GM19035 (cell line): Measurements from ENCODE around the gene RASGRF1.
"Not testable (repeated sequence)": the region's sequence is repeated elsewhere in the genome, so short reads cannot be mapped to it uniquely, and the experiment has no call there.

Experiments used
- ATAC-seq: cut with Tn5 transposase; IDR thresholded peaks from one replicate; pipeline ENCODE4 v1.9.1; 2021; ENCODE audit not compliant: unreplicated experiment

The RASGRF1 gene

GRCh38 chr15:79009379-79009778 lies 81.2 kb downstream of the RASGRF1 start:
- no peak for ATAC-seq

GRCh38 chr15:79008659-79009058 lies 81.9 kb downstream of the RASGRF1 start:
- ATAC-seq: no peak

DNA sequence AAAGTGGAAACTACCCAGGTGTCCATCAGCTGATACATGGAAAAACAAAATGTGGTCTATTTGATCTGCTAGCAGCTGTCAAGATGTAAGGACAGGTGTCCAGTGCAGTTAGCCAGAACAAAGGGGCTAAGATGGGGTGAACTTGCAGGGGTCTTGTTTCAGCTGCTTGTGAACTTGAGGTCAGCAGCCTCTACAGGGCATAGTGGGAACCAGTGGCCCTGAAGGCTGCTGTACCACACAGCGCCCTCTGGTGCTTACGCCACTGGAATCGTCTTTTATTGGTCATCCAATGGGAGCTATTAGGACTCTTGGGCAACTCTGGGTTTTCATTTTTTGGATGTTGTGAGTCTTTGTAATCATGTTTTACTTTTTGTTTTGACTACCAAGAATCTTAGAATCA lies 83.5 kb downstream of the RASGRF1 start:
- no peak for ATAC-seq

DNA sequence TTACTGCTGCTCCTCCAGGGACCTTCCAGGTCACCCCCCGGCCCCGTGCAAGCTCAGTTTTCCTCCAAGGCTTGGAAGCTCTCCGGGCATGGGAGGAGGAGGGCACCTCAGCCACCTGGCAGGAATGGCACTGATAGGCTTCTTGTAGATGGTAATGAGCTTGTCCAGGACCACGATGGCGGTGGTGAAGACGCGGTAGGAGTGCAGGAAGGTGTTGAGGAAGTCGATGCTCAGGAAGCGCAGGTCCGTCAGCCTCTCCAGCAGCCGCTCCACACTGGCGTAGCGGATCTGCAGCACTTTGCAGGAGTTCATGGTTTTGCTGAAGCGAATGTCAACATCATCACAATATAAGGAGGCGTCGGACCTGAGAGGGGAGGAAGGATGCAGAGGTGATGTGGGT lies 84.5 kb downstream of the RASGRF1 start:
- ATAC-seq: no peak

DNA sequence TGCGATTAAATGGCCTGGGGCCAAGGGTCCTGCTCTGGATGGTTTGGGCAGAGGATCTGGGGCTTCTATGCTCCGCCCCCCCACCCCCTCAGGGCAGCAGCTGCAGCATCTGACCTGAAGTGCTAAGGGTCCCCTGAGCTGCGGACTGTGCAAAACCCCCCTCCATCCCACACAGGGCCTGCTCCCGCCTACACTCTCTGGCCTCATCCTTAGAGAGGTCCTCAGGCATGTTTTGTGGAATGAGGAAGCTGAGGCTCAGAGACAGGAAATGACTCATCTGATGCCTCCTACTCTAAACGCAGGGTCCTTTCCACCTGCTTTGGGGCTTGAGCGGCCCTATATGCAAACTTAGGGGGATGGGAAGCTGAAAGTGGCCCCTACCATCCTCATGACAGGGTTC lies 86.2 kb downstream of the RASGRF1 start:
- peak; percentile 81 for ATAC-seq

DNA sequence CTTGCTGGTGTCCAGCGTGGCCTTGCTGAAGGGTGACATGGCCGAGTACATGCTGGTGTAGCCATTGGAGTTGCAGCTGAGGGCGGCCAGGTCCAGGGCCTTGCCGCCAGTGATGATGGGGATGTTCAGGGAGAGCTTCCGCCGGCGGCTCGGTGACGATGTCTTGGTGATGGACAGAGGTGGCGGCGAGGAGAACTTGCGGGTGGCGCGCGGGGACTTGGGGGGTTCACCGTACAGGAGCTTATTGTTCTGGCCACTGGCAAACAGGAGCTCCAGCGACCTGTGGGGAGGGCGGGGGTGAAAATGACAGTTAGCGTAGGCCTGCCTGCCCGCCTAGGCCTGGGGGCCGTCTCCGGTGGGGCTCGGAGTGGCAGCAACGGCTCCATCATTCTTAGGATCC lies 86.7 kb downstream of the RASGRF1 start:
- ATAC-seq: no peak

DNA sequence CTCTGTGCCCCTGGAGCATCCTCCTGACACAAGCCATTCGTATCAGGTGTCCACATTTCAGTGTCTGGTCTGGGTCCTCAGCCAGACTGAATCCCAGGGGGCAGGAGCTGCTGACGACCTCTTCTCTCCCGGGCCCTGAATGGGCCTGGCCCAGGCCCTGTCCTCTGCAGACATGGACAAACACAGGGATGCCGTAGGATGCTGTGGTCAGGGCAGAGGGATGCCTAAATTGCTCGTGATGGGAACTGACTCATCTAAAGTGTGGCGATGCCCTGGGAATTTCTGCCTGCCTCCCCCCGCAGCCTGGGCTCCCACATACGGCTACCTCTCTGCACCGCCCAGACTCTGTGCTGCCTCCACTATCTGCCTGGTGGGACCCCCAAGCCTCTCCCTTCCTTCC lies 87.3 kb downstream of the RASGRF1 start:
- ATAC-seq: no peak

DNA sequence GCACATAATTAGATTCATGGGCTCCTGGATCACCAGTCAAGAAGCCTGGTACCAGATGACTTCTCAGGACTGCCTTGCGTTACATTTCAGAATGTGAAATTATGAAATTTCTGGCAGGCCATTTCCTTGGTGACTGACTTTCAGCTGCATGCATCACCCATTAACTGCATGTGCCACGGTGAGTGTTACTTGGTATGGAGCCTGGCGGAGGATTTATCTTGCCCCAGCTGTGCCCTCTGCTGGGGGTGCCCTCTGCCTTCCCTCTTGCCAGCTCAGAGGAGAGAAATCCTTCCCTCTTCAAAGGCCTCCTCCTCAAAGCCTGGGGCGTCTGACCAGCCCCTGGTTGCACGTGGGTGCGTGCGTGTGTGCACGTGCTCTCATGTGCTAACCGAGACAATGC lies 88.0 kb downstream of the RASGRF1 start:
- no peak for ATAC-seq

DNA sequence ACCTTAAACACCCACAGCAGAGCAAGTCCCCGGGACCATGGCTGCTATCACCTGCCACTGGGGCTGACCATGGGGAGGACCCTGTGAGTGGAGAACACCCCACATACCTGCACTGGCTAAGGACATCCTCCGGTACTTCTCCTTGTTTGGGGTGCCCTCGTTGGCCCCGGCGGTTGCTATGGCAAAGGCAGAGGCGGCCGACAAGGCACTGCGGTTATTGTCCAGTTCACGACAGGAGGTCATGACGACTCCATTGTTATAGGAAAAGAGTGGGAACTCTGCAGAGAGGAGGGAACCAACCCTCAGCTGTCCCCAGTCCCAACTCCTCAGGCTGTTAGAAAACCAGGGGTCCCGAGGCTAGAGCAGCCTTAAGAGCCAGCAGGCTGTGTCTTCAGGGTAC lies 90.9 kb downstream of the RASGRF1 start:
- ATAC-seq: no peak

- no peak for ATAC-seq
These were observed 92.1 kb downstream of the RASGRF1 start for GRCh38 chr15:78998526-78998925.

DNA sequence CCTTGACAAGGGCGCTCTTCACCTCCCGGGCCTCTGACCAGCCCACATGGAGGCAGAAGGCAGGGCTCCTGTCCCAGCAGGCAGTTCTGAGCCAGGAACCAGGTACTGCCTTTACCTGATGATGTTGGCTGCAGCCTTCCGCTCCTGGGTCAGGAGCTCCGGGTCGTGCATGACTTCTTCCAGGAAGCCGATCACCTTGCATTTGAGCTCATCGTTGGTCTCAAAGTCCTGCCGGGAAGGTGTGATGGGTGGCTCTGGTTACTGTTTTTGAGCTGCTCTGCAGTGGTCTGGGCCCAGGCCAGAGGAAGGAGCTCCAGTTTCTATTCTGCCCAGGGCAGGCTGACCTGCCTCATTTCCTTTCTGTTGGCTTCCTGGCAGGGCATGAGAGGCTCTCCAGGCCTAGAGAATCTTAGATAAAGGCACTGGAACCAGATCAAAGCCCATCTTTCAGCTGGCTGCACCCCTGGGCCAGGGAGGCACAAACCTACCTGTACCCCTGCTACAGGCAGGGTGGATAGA lies 92.5 kb downstream of the RASGRF1 start:
- no peak for ATAC-seq

DNA sequence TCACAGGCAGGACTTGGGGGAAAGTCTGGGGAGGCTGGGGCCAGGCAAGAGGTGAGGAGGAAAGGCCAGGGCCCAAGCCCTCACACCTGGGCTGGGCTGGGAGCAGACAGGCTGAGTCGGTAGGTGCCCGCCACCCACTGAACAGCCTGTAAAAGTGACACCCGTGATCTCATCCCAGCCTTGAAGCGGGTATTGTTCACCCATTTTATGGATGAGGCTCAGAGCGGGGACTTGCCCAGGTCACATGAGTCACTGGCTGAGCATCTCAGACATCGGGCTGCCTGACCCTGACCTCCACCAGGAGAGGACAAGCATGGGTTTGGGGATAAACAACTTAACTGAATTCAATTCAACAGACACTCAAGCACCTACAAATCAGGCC lies 93.7 kb downstream of the RASGRF1 start:
- ATAC-seq: no peak

- ATAC-seq: no peak
These were observed 94.4 kb downstream of the RASGRF1 start for GRCh38 chr15:78995921-78996893.

GRCh38 chr15:78995161-78995560 lies 95.4 kb downstream of the RASGRF1 start:
- not testable (repeated sequence) for ATAC-seq

GRCh38 chr15:78993931-78994530 lies 96.5 kb downstream of the RASGRF1 start:
- ATAC-seq: no peak

GRCh38 chr15:78993257-78993930 lies 97.2 kb downstream of the RASGRF1 start:
- no peak for ATAC-seq

DNA sequence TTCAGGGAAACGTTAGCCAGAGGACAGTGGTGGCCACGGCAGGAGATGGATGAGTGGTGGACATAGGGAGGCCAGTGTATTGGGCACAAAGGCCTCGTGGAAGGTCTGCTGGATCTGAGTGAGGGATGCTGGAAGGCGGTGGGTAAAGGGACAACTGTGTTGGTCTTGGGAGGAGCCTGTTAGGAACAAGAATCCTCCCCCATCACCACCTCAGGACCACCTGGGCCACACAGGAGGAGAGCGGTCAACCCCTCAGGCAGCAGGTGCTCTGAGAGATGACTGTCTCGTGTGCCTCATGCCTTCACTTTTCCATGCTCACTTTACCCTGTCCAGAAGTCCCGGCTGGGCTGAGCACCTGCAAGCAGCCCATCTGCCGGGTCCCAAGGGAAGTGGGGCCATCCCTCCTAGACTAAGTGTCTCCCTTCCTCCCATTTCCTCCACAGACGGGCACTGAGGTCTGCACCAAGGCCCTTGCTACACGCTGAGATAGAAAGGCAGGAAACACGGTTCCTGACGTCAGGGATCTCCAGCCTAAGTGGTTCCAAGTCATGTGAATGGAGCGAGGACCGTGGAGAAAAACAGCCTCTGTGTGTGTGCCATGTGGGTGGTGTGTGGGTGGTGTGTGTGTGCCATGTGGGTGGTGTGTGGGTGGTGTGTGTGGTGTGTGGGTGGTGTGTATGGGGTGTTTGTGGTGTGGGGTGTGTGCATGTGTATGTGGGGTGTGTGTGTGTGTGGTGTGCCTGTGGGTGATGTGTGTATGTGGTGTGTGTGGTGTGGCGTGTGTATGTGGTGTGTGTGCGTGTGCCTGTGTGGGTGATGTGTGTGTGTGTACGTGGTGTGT lies 97.9 kb downstream of the RASGRF1 start:
- no peak for ATAC-seq

GRCh38 chr15:78991879-78992278 lies 98.7 kb downstream of the RASGRF1 start:
- no peak for ATAC-seq

DNA sequence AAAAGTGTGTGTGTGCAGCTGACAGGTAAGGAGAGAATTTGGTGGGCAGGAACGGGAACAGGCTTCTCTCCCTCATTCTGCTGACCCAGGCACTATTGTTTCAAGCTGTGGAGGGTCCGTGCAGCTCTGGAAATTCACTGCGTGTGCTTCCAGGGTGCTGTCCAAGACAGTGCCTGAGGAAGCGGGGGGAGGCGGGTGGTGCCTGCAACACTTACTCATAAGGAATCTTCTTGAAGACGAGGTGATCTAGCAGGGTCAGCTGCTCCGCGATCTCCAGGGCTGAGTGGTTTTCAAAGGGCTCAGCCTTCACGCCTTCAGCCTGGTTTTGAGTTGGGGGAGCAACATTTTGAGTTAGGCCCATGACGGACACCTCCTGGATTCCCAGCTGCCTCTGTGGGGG lies 99.1 kb downstream of the RASGRF1 start:
- no peak for ATAC-seq

DNA sequence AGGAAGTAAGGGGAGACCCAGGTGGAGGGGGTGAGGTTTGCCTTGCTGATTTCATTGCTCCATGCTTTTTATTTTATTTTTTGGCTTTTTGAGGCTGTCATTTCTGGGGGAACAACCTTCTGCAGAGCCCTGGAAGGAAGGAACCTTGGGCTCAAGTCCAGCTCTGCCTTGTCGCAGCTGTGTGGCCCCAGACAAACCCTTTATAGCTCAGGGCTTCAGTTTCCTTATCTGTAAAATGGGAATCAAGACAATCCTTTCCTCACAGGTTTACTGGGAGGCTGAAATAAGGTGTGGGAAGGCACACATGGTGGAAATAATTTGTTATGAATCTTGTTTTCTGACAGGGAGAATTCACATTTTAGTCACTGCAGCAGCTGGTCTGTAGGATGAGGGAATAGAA lies 100.3 kb downstream of the RASGRF1 start:
- no peak for ATAC-seq
